ENCODE measurements around the gene PWWP2A.

Gene PWWP2A

DNA sequence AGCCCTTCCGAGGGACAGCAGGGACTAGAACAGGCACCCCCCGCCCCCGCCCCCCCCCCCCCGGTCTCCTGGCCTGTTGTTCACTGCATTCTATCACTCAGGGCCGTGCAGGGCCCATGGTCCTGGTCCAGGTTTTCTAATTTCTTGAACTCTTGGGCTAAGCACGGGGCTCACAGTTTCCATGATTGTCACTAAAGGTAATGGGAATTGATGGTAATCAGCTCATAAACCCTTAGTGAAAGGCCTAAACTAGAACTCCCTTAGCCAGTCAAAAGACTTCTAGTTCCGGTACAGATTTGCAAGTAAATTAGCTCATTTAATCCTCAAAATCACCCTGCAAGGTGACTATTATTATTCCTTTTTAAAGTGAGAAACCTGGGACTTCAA lies 14.7 kb upstream of the PWWP2A start:
- DNase-seq: no peak

- peak in 33 of 56 donors; percentile 1 to 47 (median 10) for DNase-seq
These were observed 14.0 kb upstream of the PWWP2A start for GRCh38 chr5:160133071-160133917.

- DNase-seq: no peak
These were observed 10.6 kb upstream of the PWWP2A start for GRCh38 chr5:160129841-160130240.

GRCh38 chr5:160128632-160129031 lies 9.4 kb upstream of the PWWP2A start:
- DNase-seq: no peak

DNA sequence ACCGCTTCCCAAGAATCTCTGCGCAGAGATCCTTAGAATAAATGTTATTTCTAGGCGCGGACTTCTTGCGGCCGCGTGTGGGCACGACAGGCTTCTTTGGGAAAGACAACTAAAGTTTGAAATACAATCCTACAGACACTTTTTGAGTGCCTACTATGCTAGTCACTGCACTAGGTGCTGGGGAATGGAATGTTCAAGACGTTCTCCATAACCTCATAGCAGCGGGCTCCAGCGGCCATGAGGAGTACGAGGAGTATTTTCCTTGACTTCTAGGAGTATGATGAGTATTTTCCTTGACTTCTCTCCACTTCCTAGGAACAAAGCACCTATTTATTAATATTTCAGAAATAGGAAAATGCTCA lies 636 bp upstream of the PWWP2A start:
- no peak for DNase-seq

GRCh38 chr5:160118349-160119141 lies 705 bp downstream of the PWWP2A start:
- DNase-seq: peak in 44 of 56 donors; percentile 2 to 72 (median 45)

- DNase-seq: no peak
These were observed 2.3 kb downstream of the PWWP2A start for GRCh38 chr5:160116991-160117390.

GRCh38 chr5:160108124-160108523 lies 11.1 kb downstream of the PWWP2A start:
- peak in 6 of 56 donors; percentile 1 to 14 (median 2) for DNase-seq

- no peak for DNase-seq
These were observed 13.4 kb downstream of the PWWP2A start for GRCh38 chr5:160105686-160106360.

DNA sequence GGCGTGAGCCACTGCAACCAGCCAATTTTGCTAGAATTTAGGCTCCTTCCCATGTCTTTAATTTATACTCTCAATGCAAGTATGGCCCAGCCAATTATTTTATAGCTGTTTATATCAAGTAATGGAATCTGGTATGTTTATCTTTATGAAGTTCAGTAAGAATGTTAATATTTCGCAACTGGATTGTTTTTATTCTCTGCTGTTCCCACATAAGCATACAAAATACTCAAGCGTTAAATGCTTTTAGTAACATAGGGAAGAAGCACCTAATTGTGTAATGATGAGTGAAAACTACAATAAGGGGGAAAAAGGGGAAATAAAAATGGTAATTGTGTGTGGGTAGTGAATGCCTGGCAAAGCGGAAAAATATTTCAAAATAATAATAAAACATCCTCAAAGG lies 21.3 kb downstream of the PWWP2A start:
- DNase-seq: no peak

GRCh38 chr5:160096178-160096577 lies 23.1 kb downstream of the PWWP2A start:
- no peak for DNase-seq

- no peak for DNase-seq
These were observed 26.1 kb downstream of the PWWP2A start for GRCh38 chr5:160092960-160093707.

- no peak for DNase-seq
These were observed 26.7 kb downstream of the PWWP2A start for GRCh38 chr5:160092514-160092913.

DNA sequence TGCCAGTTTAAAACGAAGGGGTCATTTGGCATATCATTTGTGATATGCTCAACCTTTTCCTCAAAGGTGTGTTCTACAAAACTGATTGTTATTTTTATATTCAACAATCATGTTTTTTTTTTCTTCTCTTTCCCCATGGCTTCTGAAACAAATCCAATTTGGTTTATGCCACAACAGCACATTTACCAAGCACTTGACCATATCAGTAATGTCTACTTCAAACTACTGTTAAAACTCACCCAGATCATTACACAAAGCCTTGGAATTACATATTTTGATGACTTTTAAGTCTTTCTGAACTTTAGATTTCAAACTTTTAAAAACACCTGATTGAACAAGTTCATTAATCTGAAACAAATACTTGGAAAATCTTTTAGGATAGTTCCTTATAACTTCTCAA lies 29.2 kb downstream of the PWWP2A start:
- no peak for DNase-seq

GRCh38 chr5:160089531-160089930 lies 29.7 kb downstream of the PWWP2A start:
- no peak for DNase-seq

GRCh38 chr5:160088805-160089204 lies 30.4 kb downstream of the PWWP2A start:
- no peak for DNase-seq

- DNase-seq: no peak
These were observed 32.1 kb downstream of the PWWP2A start for GRCh38 chr5:160087199-160087598.

- no peak for DNase-seq
These were observed 35.1 kb downstream of the PWWP2A start for GRCh38 chr5:160084144-160084543.

DNA sequence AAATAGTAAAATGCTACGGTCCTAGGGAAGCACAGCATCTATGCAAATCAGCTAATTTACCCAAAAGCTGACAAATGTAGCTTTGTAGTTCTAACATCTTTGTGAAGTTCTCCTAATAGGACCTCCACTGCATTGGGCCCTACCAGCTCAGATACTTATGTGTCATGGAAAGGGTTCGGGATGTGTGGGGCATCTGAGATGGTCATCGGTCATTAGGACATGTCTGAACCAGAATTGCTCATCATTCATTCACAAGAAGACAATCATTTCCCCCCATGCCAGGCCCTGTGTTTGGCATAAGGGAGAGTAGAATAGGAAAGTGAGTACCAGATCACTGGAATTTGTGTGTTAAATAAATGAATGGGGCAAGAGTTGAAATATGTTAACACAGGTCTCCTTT lies 35.7 kb downstream of the PWWP2A start:
- DNase-seq: no peak

DNA sequence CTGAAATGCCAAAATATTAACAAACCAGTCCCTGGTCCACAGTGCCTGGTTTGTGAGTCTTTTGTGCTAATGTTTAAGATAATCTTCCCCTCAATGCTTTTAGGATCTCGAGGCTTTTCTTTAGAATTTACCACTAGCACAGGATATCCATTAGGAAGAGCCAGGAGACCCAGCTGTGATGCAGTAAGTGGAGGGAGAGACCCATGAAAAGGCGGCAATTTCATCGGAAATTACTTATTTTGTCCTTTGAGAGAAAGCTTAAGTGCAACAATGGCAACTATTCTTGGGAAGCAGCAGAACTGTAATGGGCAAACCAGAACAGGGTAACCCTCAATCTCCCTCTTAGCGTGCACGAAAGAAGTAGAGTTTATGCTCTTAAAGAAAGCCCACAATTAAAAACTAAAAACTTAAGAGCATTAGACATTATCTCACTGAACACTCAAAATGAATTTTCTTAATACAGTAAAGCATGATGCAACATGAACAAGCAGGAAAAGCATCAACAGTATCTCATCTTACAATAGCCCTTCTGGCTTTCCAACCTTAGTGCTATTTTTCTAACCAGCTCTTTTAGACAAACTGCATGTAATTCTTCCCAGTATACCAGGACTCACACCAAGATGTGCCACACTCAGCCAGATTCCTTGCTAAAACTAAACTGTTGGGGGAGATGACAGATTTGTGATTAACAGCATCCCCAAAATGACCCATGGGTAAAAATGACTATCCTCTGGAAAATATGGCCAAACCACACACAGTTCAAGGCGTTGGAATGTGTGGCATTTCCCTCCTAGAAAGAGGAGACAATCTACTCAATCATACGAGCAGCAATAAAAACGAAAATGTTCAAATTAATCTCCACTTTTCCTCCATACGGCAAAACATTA lies 36.4 kb downstream of the PWWP2A start:
- no peak for DNase-seq

Measured in amygdala (tissue), 56 donors.